Muscle of leg (tissue), 11 donors: Measurements from ENCODE around the gene CDYL. TPM values are rescaled to one million over a fixed set of nuclear protein-coding genes. Genes with fewer than 3 reads are reported as not detected.

ENCODE experiments used
- DNase-seq: peaks from one replicate; pipeline ENCODE4 v3.0.0; 2013
- H3K27ac ChIP-seq: one replicate; pipeline ENCODE4 v1.5.1; 2013; ENCODE audit warnings: mild to moderate bottlenecking, low read length, control low read depth
- H3K27me3 ChIP-seq: one replicate; pipeline ENCODE4 v1.6.1; 2013; ENCODE audit warnings: low read length; ENCODE audit not compliant: control insufficient read depth, insufficient read depth
- H3K36me3 ChIP-seq: one replicate; pipeline ENCODE4 v1.6.1; 2013; ENCODE audit warnings: low read length; ENCODE audit not compliant: control insufficient read depth, insufficient read depth
- H3K4me1 ChIP-seq: one replicate; pipeline ENCODE4 v1.6.1; 2013; ENCODE audit warnings: low read length; ENCODE audit not compliant: control insufficient read depth, insufficient read depth
- H3K4me3 ChIP-seq: one replicate; pipeline ENCODE4 v1.5.1; 2013; ENCODE audit warnings: low read length, control low read depth
- H3K9me3 ChIP-seq: replicated peaks from 2 replicates; pipeline ENCODE4 v1.6.1; 2013; ENCODE audit warnings: low read depth, low read length; ENCODE audit not compliant: control insufficient read depth
- WGBS: methylation state at CpG from one replicate; pipeline ENCODE4 v1.1.5; 2013; ENCODE audit warnings: missing lambda C conversion rate; ENCODE audit not compliant: insufficient coverage; 5-methylcytosine and 5-hydroxymethylcytosine counted together
- polyA plus RNA-seq, 8 donors: library from polyadenylated mRNA; unstranded; fragments of 120-200 nt; gene quantifications; one replicate each; pipeline versions ENCODE4 v1.2.1 to v1.2.3, GENCODE V29; 2013; ENCODE audit warnings: inconsistent platforms in 1 of 8, low replicate concordance in 1 of 8; ENCODE audit not compliant: insufficient read length in 8 of 8, insufficient read depth in 1 of 8
- total RNA-seq: library from RNA; stranded (reverse); fragments of 120-200 nt; gene quantifications from one replicate; pipeline ENCODE4 v1.2.4, GENCODE V29; 2013

The CDYL gene
- total and polyA plus RNA-seq, 9 donors, result 15.6 to 75.3 (median 19.9) TPM

DNA sequence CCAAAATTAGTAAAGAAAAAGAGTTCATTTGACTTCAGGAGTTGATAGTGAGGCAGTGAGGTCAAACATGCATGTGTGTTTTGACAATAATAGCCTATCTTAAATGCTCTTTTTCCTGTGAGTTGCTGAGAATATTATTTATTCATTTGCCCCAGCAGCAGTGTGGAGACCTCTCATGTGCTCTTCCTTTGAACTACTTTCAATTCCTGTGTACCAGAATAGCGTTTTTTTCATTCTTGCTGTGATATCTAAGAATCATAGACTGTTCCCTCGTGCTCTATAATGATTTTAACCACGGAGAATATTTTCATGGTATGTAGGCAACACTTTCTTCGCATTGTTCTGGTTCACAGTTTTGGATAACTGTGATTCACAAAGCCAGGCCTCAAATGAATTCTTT lies 5.2 kb downstream of the CDYL start:
- peaks cover 4% of the 10 kb centered on the region for H3K9me3 ChIP-seq
- no peaks in the 10 kb centered on the region for H3K36me3 ChIP-seq
- H3K27ac ChIP-seq, result no peak overlapping the region
- H3K27me3 ChIP-seq, result no peaks in the 10 kb centered on the region
- H3K4me1 ChIP-seq, result peaks cover 7% of the 10 kb centered on the region
- WGBS, result 100% methylated on average over 1 of the region's 4 CpGs
- no peak for DNase-seq
- no peak overlapping the region for H3K4me3 ChIP-seq

DNA sequence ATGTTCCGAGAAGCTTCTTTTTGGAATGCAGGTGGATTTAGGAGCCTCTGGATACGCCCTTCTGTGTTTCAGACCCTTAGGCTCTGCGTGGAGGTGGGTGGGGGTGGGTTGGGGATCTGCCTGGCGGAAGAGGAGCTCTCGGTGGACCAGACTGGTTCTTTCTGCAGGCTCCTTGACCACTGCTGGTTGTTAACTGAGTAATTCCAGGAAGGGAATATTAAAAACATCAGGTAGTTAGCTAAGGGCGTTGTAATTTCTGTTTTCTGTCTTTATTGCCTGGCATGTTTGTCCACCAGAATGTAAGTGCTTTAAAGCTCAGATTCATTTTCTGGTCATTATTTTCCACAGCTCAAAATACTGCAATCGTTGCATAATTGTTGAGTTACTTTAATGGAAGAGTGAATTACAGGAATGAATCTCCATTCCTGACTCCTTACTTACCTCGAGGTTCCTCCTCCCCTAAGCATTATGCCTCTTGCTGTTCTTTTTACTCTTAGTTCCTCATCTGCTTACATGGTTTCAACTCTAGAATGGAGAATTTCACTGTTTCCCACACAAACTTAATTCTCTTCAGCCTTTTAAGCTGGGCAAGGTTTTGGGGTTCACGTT lies 5.9 kb downstream of the CDYL start:
- peaks cover 7% of the 10 kb centered on the region for H3K4me1 ChIP-seq
- DNase-seq, result no peak
- 89% methylated on average over 5 of the region's 9 CpGs for WGBS

DNA sequence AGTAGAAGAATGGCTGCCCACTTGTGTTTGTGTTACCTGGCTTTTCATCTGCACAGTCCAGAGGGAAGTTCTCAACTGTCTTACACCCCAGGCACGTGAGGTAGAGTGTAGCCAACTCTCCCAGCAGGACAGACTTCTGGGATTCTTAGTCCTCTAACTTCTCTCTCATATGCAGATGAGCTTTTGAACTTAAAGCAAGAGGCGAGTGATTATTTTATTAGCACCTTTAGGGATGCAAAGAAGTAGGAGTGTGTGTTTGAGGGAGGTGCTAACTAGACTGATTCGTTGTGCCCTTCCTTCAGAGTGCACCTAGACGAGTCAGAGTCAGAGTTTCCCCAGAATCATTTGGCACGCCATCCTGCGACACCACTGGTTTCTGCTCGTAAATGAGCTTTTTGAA lies 10.8 kb downstream of the CDYL start:
- Histone ChIP-seq H3K36me3 (no peaks in the 10 kb centered on the region), H3K4me1 (peaks cover 5% of the 10 kb centered on the region), H3K9me3 (no peaks in the 10 kb centered on the region), H3K27me3 (no peaks in the 10 kb centered on the region), H3K27ac (no peak overlapping the region), H3K4me3 (no peak overlapping the region)
- WGBS, result 93% methylated on average over 2 of the region's 7 CpGs
- DNase-seq, result no peak

More for the DNA sequence above, 5.9 kb downstream of the CDYL start:
- no peak overlapping the region for H3K4me3 ChIP-seq
- H3K9me3 ChIP-seq, result peaks cover 4% of the 10 kb centered on the region
- no peaks in the 10 kb centered on the region for H3K36me3 ChIP-seq
- H3K27ac ChIP-seq, result no peak overlapping the region
- no peaks in the 10 kb centered on the region for H3K27me3 ChIP-seq

DNA sequence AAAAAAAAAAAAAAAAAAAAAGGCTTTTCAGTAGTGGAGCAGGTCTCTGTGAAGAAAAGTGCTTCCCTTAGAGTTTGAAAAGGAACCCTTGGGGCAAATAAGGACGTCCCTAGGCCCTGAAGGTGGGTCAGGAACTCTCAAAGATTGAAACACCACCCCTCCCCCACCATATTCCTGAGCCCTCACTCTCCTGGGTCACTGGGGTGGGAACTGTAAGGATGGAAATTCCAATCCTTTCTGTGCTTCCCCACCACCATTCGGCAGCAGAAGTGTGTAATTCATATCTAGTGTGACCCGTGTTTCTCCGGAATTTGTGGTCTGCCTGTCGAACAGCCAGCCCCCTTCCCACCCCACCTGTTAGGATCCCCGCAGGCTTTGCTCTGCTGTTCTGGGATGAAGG lies 12.3 kb downstream of the CDYL start:
- no peaks in the 10 kb centered on the region for H3K27me3 ChIP-seq
- WGBS, result no CpG with 5 or more reads among the region's 6 CpGs
- H3K4me1 ChIP-seq, result peaks cover 5% of the 10 kb centered on the region
- no peak overlapping the region for H3K27ac ChIP-seq
- no peak overlapping the region for H3K4me3 ChIP-seq
- H3K36me3 ChIP-seq, result no peaks in the 10 kb centered on the region
- no peaks in the 10 kb centered on the region for H3K9me3 ChIP-seq
- DNase-seq, result no peak

- no peak overlapping the region for H3K4me3 ChIP-seq
- no peak for DNase-seq
- peaks cover 5% of the 10 kb centered on the region for H3K4me1 ChIP-seq
- H3K36me3 ChIP-seq, result no peaks in the 10 kb centered on the region
- H3K9me3 ChIP-seq, result no peaks in the 10 kb centered on the region
- 76% methylated on average over 11 of the region's 16 CpGs for WGBS
- H3K27me3 ChIP-seq, result no peaks in the 10 kb centered on the region
- H3K27ac ChIP-seq, result no peak overlapping the region
These were observed 12.9 kb downstream of the CDYL start for GRCh38 chr6:4788953-4789584.

DNA sequence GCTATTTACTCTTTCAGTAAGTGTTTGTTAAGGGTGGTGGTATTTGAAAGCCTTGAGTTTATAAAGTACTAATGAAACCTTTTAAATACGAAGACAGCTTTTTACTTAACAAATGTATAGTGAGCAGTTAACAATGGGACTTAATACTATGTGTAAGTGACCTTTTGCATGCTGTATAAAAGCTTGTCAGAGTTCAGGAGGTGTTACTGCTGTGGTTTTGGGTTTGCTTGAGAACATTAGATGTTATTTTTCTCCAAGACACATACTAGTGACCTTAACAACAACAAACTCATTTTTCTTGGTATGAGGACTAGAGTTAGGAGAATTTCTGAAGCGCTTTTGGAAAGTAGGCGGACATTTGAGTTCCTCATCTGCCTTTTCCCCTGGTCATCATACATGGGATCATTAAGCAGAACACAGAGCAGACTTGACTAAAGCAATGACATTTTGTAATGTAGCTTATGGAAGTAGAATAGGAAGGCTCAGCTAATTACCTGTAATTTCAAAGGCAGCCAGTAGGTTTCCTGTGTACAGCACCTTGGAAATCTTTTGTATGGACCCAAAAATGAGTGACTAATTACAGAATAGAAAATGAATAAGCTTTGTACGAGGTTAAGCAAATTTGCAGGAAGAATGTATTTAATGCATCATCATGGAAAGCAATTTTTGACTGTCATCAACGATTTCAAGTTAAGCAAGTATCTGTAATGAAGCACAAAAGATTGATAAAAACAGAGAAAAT lies 14.1 kb downstream of the CDYL start:
- H3K27me3 ChIP-seq, result no peaks in the 10 kb centered on the region
- H3K36me3 ChIP-seq, result no peaks in the 10 kb centered on the region
- H3K9me3 ChIP-seq, result no peaks in the 10 kb centered on the region
- DNase-seq, result no peak
- 100% methylated on average over 1 of the region's 5 CpGs for WGBS
- H3K27ac ChIP-seq, result no peak overlapping the region
- peaks cover 5% of the 10 kb centered on the region for H3K4me1 ChIP-seq
- no peak overlapping the region for H3K4me3 ChIP-seq

- Histone ChIP-seq H3K4me3 (no peak overlapping the region), H3K27ac (no peak overlapping the region), H3K27me3 (no peaks in the 10 kb centered on the region), H3K9me3 (no peaks in the 10 kb centered on the region), H3K36me3 (no peaks in the 10 kb centered on the region), H3K4me1 (peaks cover 5% of the 10 kb centered on the region)
- no peak for DNase-seq
- WGBS, result 60% methylated on average over 15 of the region's 15 CpGs
These were observed 18.0 kb downstream of the CDYL start for GRCh38 chr6:4794140-4794707.

- no CpG with 5 or more reads among the region's 2 CpGs for WGBS
- DNase-seq, result no peak
- Histone ChIP-seq H3K4me3 (no peak overlapping the region), H3K27me3 (no peaks in the 10 kb centered on the region), H3K9me3 (peaks cover 7% of the 10 kb centered on the region), H3K27ac (no peak overlapping the region), H3K36me3 (no peaks in the 10 kb centered on the region), H3K4me1 (no peaks in the 10 kb centered on the region)
These were observed 21.4 kb downstream of the CDYL start for GRCh38 chr6:4797587-4797986.

DNA sequence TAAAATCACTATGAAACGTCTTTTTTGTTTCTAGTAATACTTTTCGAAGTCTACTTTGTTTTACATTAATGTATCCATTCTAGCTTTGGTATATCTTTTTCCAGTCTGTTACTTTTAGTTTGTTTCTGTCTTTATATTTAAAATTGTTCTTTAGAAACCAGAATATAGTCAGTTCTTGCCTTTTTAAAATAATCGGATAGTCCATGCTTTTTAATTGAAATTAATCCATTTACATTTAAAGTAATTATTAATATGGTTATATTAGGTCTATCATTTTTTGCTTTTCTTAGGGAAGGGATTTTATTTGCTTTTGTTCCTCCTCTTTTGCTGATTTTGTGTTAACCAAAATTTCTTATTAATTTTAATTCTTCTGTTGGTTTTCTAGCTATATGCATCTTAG lies 23.7 kb downstream of the CDYL start:
- no peaks in the 10 kb centered on the region for H3K27me3 ChIP-seq
- H3K27ac ChIP-seq, result no peak overlapping the region
- no peak overlapping the region for H3K4me3 ChIP-seq
- H3K36me3 ChIP-seq, result no peaks in the 10 kb centered on the region
- peaks cover 7% of the 10 kb centered on the region for H3K4me1 ChIP-seq
- DNase-seq, result no peak
- WGBS, result no CpG with 5 or more reads among the region's 3 CpGs
- peaks cover 7% of the 10 kb centered on the region for H3K9me3 ChIP-seq

DNA sequence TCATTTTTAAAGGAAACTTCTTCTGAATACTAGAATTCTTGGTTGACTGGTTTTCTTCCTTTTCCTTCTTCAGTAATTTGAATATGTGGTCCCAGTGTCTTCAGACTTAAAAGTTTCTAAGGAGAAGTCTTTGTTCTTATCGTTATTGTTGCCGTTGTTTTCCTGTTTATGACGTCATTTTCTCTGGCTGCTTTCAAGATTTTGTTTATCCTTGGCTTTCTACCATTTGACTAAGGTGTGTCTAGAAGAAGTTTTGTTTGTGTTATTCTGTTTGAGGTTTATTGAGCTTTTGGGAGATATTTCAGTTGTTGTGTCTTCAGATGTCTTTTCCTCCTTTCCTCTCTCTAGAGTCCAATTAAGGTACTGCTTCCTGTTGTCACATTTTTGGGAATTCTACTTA lies 24.5 kb downstream of the CDYL start:
- Histone ChIP-seq H3K4me1 (peaks cover 7% of the 10 kb centered on the region), H3K27me3 (no peaks in the 10 kb centered on the region), H3K36me3 (no peaks in the 10 kb centered on the region), H3K27ac (no peak overlapping the region), H3K4me3 (no peak overlapping the region), H3K9me3 (peaks cover 7% of the 10 kb centered on the region)
- whole genome bisulfite sequencing, result no CpG with 5 or more reads among the region's 3 CpGs
- DNase-seq, result no peak
